ENCODE measurements around the gene HAL. TPM values are rescaled to one million over a fixed set of nuclear protein-coding genes. Genes with fewer than 3 reads are reported as not detected.

HAL gene
- total RNA-seq, 1 experiment from 2014 or later, result 0.39 TPM

DNA sequence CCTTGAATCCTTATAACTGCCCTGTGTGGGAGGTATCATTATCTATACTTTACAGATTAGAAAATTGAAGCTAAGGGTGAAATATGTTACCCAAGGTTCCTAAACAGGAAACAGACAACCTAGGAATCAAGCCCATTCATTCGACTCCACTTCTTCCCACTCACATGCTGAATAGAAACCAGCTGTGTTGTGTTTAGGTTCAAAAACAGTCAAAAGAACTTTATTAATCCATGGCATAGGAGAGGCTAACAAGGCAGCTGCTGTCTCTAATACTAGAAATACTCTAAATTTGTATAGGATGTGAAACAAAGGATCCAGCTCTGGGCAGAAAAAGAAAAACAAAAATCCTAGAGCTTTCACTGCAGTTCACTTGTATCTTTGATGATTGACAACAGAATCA is 43.1 kb downstream of the HAL start (continued):
- TF ChIP-seq, protein P1, sequence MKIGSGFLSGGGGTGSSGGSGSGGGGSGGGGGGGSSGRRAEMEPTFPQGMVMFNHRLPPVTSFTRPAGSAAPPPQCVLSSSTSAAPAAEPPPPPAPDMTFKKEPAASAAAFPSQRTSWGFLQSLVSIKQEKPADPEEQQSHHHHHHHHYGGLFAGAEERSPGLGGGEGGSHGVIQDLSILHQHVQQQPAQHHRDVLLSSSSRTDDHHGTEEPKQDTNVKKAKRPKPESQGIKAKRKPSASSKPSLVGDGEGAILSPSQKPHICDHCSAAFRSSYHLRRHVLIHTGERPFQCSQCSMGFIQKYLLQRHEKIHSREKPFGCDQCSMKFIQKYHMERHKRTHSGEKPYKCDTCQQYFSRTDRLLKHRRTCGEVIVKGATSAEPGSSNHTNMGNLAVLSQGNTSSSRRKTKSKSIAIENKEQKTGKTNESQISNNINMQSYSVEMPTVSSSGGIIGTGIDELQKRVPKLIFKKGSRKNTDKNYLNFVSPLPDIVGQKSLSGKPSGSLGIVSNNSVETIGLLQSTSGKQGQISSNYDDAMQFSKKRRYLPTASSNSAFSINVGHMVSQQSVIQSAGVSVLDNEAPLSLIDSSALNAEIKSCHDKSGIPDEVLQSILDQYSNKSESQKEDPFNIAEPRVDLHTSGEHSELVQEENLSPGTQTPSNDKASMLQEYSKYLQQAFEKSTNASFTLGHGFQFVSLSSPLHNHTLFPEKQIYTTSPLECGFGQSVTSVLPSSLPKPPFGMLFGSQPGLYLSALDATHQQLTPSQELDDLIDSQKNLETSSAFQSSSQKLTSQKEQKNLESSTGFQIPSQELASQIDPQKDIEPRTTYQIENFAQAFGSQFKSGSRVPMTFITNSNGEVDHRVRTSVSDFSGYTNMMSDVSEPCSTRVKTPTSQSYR (CRISPR knock-in tag; IDR thresholded peaks at IDR 0.05), result no peak
- TF ChIP-seq AFF4 (CRISPR knock-in tag; IDR thresholded peaks at IDR 0.05; ENCODE audit: borderline replicate concordance) (no peak), CBFB (CRISPR knock-in tag; IDR thresholded peaks at IDR 0.05; ENCODE audit: low read depth) (no peak), NR1H2 (CRISPR knock-in tag; IDR thresholded peaks at IDR 0.05) (no peak), PRDM15 (CRISPR knock-in tag; IDR thresholded peaks at IDR 0.05) (no peak)
- TF ChIP-seq, protein P2, sequence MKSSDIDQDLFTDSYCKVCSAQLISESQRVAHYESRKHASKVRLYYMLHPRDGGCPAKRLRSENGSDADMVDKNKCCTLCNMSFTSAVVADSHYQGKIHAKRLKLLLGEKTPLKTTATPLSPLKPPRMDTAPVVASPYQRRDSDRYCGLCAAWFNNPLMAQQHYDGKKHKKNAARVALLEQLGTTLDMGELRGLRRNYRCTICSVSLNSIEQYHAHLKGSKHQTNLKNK (CRISPR knock-in tag; IDR thresholded peaks at IDR 0.05), result no peak

- no peak overlapping the region for H3K4me3 Mint-ChIP-seq
- ChIA-PET CTCF (interaction anchor here (2.2 kb wide), 1 partner anchor 8 kb away, joined by 9 read pairs; the partner anchor contains the start of genes AMDHD1 and CCDC38), POLR2A (no interaction called here)
- ATAC-seq, result no peak
- no peak for DNase-seq (ENCODE audit: low spot score)
- H3K9me3 Mint-ChIP-seq, result peaks cover 9% of the 10 kb centered on the region
- no peak overlapping the region for H3K27ac Mint-ChIP-seq
- TF ChIP-seq, protein P2 (CRISPR knock-in tag; IDR thresholded peaks at IDR 0.05), result no peak
- TF ChIP-seq CREM (CRISPR knock-in tag; IDR thresholded peaks at IDR 0.05) (no peak), SOX15 (CRISPR knock-in tag; IDR thresholded peaks at IDR 0.05) (no peak), GTF2I (CRISPR knock-in tag; conservative IDR thresholded peaks at IDR 0.05) (no peak), AFF4 (CRISPR knock-in tag; IDR thresholded peaks at IDR 0.05; ENCODE audit: borderline replicate concordance) (no peak), CBFB (CRISPR knock-in tag; IDR thresholded peaks at IDR 0.05; ENCODE audit: low read depth) (no peak), JUN (CRISPR knock-in tag; IDR thresholded peaks at IDR 0.05) (no peak), ATF3 (CRISPR knock-in tag; conservative IDR thresholded peaks at IDR 0.05) (no peak), ZNF671 (CRISPR knock-in tag; IDR thresholded peaks at IDR 0.05) (no peak), ATF2 (CRISPR knock-in tag; IDR thresholded peaks at IDR 0.05; ENCODE audit: borderline replicate concordance, low read depth) (no peak), ZNF416 (CRISPR knock-in tag; IDR thresholded peaks at IDR 0.05) (no peak), ZNF423 (CRISPR knock-in tag; IDR thresholded peaks at IDR 0.05) (no peak)
- TF ChIP-seq, protein P3, sequence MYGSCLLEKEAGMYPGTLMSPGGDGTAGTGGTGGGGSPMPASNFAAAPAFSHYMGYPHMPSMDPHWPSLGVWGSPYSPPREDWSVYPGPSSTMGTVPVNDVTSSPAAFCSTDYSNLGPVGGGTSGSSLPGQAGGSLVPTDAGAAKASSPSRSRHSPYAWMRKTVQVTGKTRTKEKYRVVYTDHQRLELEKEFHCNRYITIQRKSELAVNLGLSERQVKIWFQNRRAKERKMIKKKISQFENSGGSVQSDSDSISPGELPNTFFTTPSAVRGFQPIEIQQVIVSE (CRISPR knock-in tag; IDR thresholded peaks at IDR 0.05; ENCODE audit: borderline replicate concordance), result no peak
- H3K36me3 Mint-ChIP-seq, result no peaks in the 10 kb centered on the region
- no peaks in the 10 kb centered on the region for H3K27me3 Mint-ChIP-seq (ENCODE audit: low read depth)
- peaks cover 25% of the 10 kb centered on the region for H3K4me1 Mint-ChIP-seq
These were observed 44.6 kb downstream of the HAL start for GRCh38 chr12:95951515-95951914.

Measured in WTC11 (cell line).